Measurements from ENCODE around the gene AGA. TPM values are rescaled to one million over a fixed set of nuclear protein-coding genes. Genes with fewer than 3 reads are reported as not detected.

The AGA gene
- total and polyA plus RNA-seq, 2 of the 8 experiments (the other 6 are each of a cell fraction or from before 2014, with no cell fraction given): 8.5 to 11.6 TPM

- Histone ChIP-seq H3K23me2 (ENCODE audit: low read depth, low read length) (no peaks in the 10 kb centered on the region), H2BK20ac (ENCODE audit: low read length) (no peak overlapping the region), H3K9ac (replicated peaks in 1 of 4; ENCODE audit: extremely low read depth in 1 of 4, low read depth in 3 of 4, low read length in 3 of 4) (no peak overlapping the region), H3K79me1 (ENCODE audit: low read depth, low read length) (no peaks in the 10 kb centered on the region), H3K4me1 (replicated peaks in 1 of 4; ENCODE audit: control insufficient read depth in 3 of 4, insufficient read depth in 4 of 4, low read length in 3 of 4) (peaks cover 0 to 5% (median 0%) of the 10 kb centered on the region in 4 experiments; a peak in 3 of 7 replicates), H3K4me2 (ENCODE audit: insufficient read depth in 1 of 2, low read depth in 2 of 2, low read length in 2 of 2) (no peak overlapping the region), H2AK5ac (ENCODE audit: low read depth, low read length) (no peak overlapping the region), H4K91ac (replicated peaks; ENCODE audit: insufficient read length, low read length) (no peak overlapping the region), H3K36me3 (ENCODE audit: control insufficient read depth in 2 of 4, insufficient read depth in 4 of 4, low read length in 3 of 4) (no peaks in the 10 kb centered on the region), H3K14ac (ENCODE audit: insufficient read length) (no peak overlapping the region), H3K27ac (ENCODE audit: low read depth, low read length) (no peak overlapping the region), H2BK15ac (ENCODE audit: low read length) (no peak overlapping the region), H3K56ac (replicated peaks; ENCODE audit: insufficient read length, low read depth, low read length) (no peak overlapping the region), H4K20me1 (replicated peaks in 1 of 2; ENCODE audit: control insufficient read depth in 1 of 2, insufficient read depth in 2 of 2, low read length in 2 of 2) (no peaks in the 10 kb centered on the region), H2BK120ac (replicated peaks; ENCODE audit: low read depth, low read length) (no peak overlapping the region), H3K79me2 (ENCODE audit: control insufficient read depth in 1 of 2, insufficient read depth in 2 of 2, low read length in 2 of 2) (no peaks in the 10 kb centered on the region), H3K4ac (replicated peaks; ENCODE audit: insufficient read length, low read depth, low read length) (no peak overlapping the region), H4K5ac (ENCODE audit: insufficient read length, low read depth, low read length) (no peak overlapping the region), H3K23ac (ENCODE audit: insufficient read length) (no peak overlapping the region), H2BK12ac (ENCODE audit: low read depth, low read length) (no peak overlapping the region), H4K8ac (ENCODE audit: extremely low read depth, insufficient read depth, low read length) (no peak overlapping the region), H2BK5ac (ENCODE audit: low read depth, low read length) (no peak overlapping the region), H3K18ac (ENCODE audit: extremely low read depth, low read length) (no peak overlapping the region), H3K9me3 (ENCODE audit: insufficient read depth in 2 of 2, low read depth in 1 of 2, low read length in 1 of 2) (no peaks in the 10 kb centered on the region), H2AFZ (ENCODE audit: low read length) (no peak overlapping the region), H3K27me3 (replicated peaks in 1 of 4; ENCODE audit: control insufficient read depth in 3 of 4, extremely low read depth in 1 of 4, insufficient read depth in 3 of 4, low read length in 3 of 4) (no peaks in the 10 kb centered on the region), H3K4me3 (ENCODE audit: extremely low read depth in 1 of 4, insufficient read depth in 2 of 4, low read depth in 3 of 4, low read length in 4 of 4) (no peak overlapping the region)
- ChIA-PET CTCF (ENCODE audit: partially characterized antibody) (interaction anchor here (0.7 to 3.0 kb wide), 2 partner anchors 19 to 904 kb away, joined by 3 to 9 read pairs; no protein-coding TSS in a partner anchor), POLR2A (ENCODE audit: partially characterized antibody) (no interaction called here)
- no peak for FAIRE-seq
- TF ChIP-seq TCF12 (IDR thresholded peaks at IDR 0.05; ENCODE audit: low read depth, low read length) (no peak), EZH2 (IDR thresholded peaks at IDR 0.05; ENCODE audit: low read depth, low read length, severe bottlenecking) (no peak)
- no peak for DNase-seq (ENCODE audit: low read depth in 1 of 2, low spot score in 2 of 2)
- WGBS, 2 experiments (ENCODE audit: extremely low coverage in 1 of 2, insufficient coverage in 1 of 2, insufficient read length in 1 of 2, insufficient replicate concordance in 2 of 2, low coverage in 1 of 2, low lambda C conversion rate in 2 of 2, missing lambda C conversion rate in 1 of 2): 92% methylated on average over 1 of the region's 1 CpG; no CpG with 5 or more reads in 1 of the 2 experiments
Measured at GRCh38 chr4:177485528-177485927, 43.3 kb upstream of the AGA start.
